ENCODE results near the gene TMEM267. TPM values are rescaled to one million over a fixed set of nuclear protein-coding genes. Genes with fewer than 3 reads are reported as not detected.
A peak's percentile ranks its signal among the peaks of the same experiment; 100 is the strongest.
"Not testable (repeated sequence)": the region's sequence is repeated elsewhere in the genome, so short reads cannot be mapped to it uniquely, and the experiment has no call there.

The TMEM267 gene
- total RNA-seq, 6 experiments from 2014 or later, result 15.7 to 20.3 (median 19.0) TPM

GRCh38 chr5:43412156-43412555, 71.5 kb downstream of the TMEM267 start, which contains the start of gene CCL28:
Gene CCL28 (minus strand): TSS chr5:43412391. CDS start chr5:43412316, 75 bp downstream.
- Mint-ChIP-seq H3K27ac (no peak within 1 kb of the TSS), H3K4me3 (no peak within 1 kb of the TSS), H3K36me3 (ENCODE audit: low read depth) (no peaks in the 10 kb centered on the region), H3K4me1 (ENCODE audit: low read depth) (no peaks in the 10 kb centered on the region), H3K27me3 (ENCODE audit: insufficient read depth) (peaks cover 5% of the 10 kb centered on the region), H3K9me3 (no peaks in the 10 kb centered on the region)
- TF ChIP-seq CTCF (IDR thresholded peaks at IDR 0.05), result no peak
- DNase-seq, result no peak

GRCh38 chr5:43411495-43411894, 72.2 kb downstream of the TMEM267 start:
- no peak overlapping the region for H3K27ac Mint-ChIP-seq
- no peaks in the 10 kb centered on the region for H3K36me3 Mint-ChIP-seq (ENCODE audit: low read depth)
- H3K9me3 Mint-ChIP-seq, result no peaks in the 10 kb centered on the region
- TF ChIP-seq CTCF (IDR thresholded peaks at IDR 0.05), result no peak
- no peaks in the 10 kb centered on the region for H3K4me1 Mint-ChIP-seq (ENCODE audit: low read depth)
- peaks cover 8% of the 10 kb centered on the region for H3K27me3 Mint-ChIP-seq (ENCODE audit: insufficient read depth)
- no peak for DNase-seq
- no peak overlapping the region for H3K4me3 Mint-ChIP-seq

- Mint-ChIP-seq H3K27ac (no peak overlapping the region), H3K27me3 (ENCODE audit: insufficient read depth) (peaks cover 9% of the 10 kb centered on the region), H3K36me3 (ENCODE audit: low read depth) (no peaks in the 10 kb centered on the region), H3K4me1 (ENCODE audit: low read depth) (no peaks in the 10 kb centered on the region), H3K4me3 (no peak overlapping the region), H3K9me3 (no peaks in the 10 kb centered on the region)
- no peak for DNase-seq
- no peak for TF ChIP-seq CTCF (IDR thresholded peaks at IDR 0.05)
These were observed 73.3 kb downstream of the TMEM267 start for GRCh38 chr5:43410414-43410813.

- Mint-ChIP-seq H3K27me3 (ENCODE audit: insufficient read depth) (peaks cover 12% of the 10 kb centered on the region), H3K27ac (no peak overlapping the region), H3K4me1 (ENCODE audit: low read depth) (no peaks in the 10 kb centered on the region), H3K9me3 (no peaks in the 10 kb centered on the region), H3K36me3 (ENCODE audit: low read depth) (no peaks in the 10 kb centered on the region), H3K4me3 (no peak overlapping the region)
- TF ChIP-seq CTCF (IDR thresholded peaks at IDR 0.05), result no peak
- DNase-seq, result no peak
These were observed 73.8 kb downstream of the TMEM267 start for GRCh38 chr5:43409809-43410271.

- H3K4me3 Mint-ChIP-seq, result peak overlapping the region; percentile 3; the same call in 1 of the 2 replicates
- peaks cover 34% of the 10 kb centered on the region for H3K27me3 Mint-ChIP-seq (ENCODE audit: insufficient read depth)
- H3K36me3 Mint-ChIP-seq (ENCODE audit: low read depth); DNase-seq; H3K27ac Mint-ChIP-seq; H3K9me3 Mint-ChIP-seq; H3K4me1 Mint-ChIP-seq (ENCODE audit: low read depth): not testable (repeated sequence)
These were observed 81.1 kb downstream of the TMEM267 start for GRCh38 chr5:43402524-43403066.

- no peaks in the 10 kb centered on the region for H3K36me3 Mint-ChIP-seq (ENCODE audit: low read depth)
- H3K27ac Mint-ChIP-seq, result no peak overlapping the region
- peaks cover 32% of the 10 kb centered on the region for H3K27me3 Mint-ChIP-seq (ENCODE audit: insufficient read depth)
- H3K4me3 Mint-ChIP-seq, result no peak overlapping the region
- H3K9me3 Mint-ChIP-seq, result no peaks in the 10 kb centered on the region
- H3K4me1 Mint-ChIP-seq (ENCODE audit: low read depth), result peaks cover under 1% of the 10 kb centered on the region; the same call in 1 of the 2 replicates
- TF ChIP-seq CTCF (IDR thresholded peaks at IDR 0.05), result peak; percentile 53
- peak; percentile 42 for DNase-seq
These were observed 81.8 kb downstream of the TMEM267 start for GRCh38 chr5:43401827-43402226.

All from HFFc6 (cell line).